Stimulated activated CD4-positive, alpha-beta T cell treated with anti-CD3 and anti-CD28 coated beads, Interleukin-15, amount 100 ng/mL, for 24 hours (primary cell): ENCODE data around the gene NEK10.

Experiments
- DNase-seq: peaks from one replicate; pipeline ENCODE4 v3.0.0-alpha.2; 2020

NEK10 gene

GRCh38 chr3:27094721-27095120 is 274.5 kb downstream of the NEK10 start:
- no peak for DNase-seq

DNA sequence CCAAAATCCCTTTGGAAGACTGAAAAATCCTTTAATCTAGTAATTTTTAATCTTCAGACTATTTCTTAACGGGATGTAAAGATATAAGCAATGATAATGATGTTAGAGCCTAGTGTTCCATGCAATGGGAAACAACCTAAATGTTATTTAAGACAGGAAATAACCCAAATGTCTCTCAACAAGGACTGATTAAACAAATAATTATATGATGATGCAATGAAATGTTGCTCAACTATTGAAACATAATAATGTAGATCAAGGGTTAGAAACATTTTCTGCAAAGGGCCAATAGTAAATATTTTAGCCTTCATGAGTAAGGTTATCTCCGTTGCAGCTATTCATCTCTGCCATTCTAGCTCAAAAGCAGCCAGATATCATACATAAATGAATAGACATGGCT is 275.4 kb downstream of the NEK10 start:
- no peak for DNase-seq

DNA sequence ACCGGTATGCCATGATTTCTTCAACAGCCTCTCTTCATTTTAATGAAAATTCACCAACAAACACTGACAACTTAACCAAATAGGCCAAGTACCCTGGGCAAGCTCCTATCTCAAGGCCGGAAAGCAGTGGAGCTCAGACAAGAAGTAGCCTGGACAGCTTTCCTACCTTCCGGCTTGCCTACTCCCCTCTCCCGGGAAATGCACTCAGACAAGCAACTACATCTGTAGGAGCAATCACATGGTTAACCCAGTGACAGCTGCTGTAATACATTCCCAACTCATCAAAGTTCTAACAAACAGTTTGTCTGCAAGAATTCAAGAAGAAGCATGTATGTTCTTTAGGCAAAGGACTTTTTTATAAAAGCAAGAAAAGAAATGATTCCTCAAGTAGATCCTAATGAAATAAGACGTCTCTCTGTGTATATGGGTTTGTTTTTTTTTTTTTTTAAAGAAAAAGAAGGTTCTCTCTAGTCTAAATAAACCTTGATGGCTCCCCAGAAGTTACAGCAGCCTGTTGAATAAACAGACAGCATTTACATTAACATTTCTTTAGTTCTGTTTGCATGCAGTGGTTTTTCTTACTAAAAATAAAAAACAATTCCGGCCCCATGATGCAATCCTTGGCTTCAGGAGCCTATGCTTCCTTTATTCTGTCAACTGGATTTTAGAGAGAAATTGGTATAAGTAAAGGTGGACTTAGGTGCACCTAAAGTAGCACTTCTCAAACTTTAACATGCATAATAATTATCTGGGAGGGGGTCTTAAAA is 278.7 kb downstream of the NEK10 start:
- no peak for DNase-seq

DNA sequence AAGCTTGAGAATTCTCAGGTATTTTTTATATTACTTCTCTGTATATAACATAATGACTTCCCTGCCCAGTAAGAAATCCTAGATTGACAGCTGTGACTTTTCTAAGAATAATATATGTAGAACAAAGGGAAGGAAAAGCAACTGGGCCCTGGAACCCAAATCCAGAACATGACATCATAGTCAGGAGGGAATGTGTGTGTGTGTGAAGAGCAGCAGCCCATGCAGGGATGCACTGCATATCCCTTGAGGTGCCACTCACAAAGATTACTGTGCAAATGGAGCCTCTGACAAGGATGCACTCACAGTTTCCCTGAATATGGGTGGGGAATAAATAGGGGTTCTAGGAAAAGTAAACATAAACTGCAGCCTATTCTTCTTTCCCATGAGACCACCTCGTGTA is 279.5 kb downstream of the NEK10 start:
- DNase-seq, result no peak

- no peak for DNase-seq
Observed at GRCh38 chr3:27089068-27089467, 280.1 kb downstream of the NEK10 start.

GRCh38 chr3:27085829-27086730 is 283.1 kb downstream of the NEK10 start:
- no peak for DNase-seq

- no peak for DNase-seq
Observed at GRCh38 chr3:27081992-27082607, 287.1 kb downstream of the NEK10 start.

DNA sequence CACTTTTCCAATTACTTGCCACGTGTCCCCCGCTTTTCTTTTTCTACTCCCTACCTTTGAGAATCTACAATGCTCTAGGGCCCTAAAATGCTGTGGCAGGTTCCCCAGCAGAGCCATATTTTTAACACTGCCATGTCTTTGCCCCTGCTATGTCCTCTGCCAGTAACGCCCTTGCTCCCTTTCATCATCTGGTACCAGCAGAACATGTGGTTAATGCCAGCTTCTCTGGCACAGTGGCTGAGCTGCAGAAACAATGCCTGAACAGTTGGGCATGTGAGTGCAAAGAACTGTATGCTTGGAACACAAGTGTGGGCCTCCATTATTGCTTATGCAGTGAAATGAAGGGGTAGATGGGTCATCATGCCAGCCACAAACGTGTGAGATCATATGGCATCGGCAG is 287.6 kb downstream of the NEK10 start:
- no peak for DNase-seq

DNA sequence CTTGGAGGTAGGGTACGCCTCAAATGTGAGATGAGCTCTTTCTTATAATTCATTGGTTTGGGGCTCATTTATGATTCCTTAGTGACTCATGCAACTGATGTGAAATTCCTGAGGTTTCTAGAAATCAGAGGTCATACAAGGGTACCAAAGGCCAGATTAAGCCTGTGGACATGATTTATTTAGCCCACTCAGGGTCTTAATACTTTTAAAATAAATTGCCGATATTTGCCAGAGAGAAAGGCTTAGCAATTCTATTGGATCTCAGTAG is 289.0 kb downstream of the NEK10 start:
- no peak for DNase-seq

- DNase-seq, result no peak
Observed at GRCh38 chr3:27079427-27080257, 289.5 kb downstream of the NEK10 start.

DNA sequence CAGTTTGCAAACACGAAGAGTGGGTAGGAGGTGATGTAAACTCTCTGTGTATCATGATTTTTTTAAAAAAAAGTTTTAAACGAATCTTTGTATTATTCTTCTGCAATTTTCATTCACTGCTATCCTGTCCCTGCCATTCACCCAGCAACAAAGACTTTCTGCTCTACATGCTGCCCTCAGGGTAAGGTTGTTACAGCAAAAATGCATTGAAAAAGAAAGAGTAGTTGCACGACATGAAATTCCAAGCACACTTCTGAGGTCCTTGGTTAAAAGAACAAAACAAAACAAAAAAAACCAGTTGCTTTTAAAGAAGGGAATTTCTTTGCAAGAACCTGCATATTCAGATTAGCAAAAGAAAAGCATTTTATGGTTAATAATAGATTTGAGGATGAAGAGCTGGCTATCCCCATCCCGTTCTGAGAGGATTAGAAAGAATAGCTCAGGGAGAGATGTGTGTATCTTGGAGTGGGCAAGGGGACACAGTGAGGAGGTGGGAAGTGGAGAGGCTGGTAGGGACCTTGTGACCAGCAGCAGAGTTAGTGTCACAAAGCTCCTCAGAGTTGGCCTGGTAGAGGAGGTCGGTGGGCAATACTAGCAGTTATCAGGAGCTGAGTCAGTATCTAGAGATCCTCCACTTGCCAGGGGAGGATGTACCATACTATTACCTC is 290.8 kb downstream of the NEK10 start:
- no peak for DNase-seq

DNA sequence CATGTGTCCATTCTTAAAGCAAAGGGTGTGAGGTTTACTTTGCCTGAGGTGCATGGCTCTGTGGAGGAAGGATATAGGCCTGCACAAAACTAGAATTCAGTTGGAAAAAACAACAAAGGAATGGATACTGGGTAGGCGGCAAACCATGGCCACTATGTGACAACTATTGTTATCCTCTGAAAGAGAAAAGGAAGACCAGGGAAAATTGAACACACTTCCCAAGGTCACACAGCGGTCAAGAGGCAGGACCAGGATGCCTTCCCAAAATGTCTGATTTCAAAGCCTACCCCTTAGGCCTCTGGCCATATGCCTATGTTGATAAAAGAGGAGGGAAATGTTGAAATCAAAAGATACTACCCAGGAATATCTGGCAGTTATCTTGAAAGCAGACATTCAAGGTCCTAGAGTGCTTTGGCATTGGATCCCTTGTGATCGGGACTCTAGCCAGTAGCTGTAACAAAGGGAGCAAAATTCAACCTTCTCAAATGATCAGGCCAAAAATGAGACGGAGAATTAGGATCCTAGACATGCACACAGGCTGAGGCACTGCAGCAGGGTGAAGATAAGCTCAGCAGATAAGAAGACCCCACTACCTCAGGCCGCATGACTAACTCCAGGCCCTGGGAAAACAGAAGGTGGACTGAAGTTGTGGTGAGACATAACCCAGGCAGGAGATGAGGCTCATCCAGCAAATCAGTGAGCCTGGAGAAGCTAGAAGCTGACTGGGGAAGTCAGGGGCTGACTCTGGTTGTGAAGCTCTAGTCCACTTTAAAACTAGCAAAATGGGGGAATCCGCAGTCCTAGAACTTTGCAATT is 292.2 kb downstream of the NEK10 start:
- no peak for DNase-seq

- no peak for DNase-seq
Observed at GRCh38 chr3:27074914-27075313, 294.3 kb downstream of the NEK10 start.

GRCh38 chr3:27073912-27074311 is 295.3 kb downstream of the NEK10 start:
- no peak for DNase-seq

- DNase-seq, result no peak
Observed at GRCh38 chr3:27072810-27073651, 296.2 kb downstream of the NEK10 start.

DNA sequence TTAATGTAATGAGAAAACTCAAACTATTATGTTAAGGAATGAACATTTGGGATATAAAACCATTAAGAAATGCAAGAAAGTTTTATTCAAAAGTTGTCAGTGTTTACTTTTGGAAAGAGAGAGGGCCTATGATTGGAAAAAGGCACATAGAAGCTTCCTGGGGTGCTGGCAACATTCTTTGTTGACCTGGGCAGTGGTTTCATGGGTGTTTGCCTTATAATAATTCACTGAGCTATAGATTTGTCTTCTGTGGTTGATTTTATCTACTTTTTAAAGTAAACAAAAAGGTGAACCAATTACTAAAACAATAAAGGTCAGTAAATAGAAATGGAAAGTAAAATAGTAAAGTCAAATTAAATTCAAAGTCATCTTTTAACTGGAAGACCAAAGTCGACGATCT is 308.8 kb downstream of the NEK10 start:
- DNase-seq, result no peak
